ENCODE data around the gene CTIF. TPM values are rescaled to one million over a fixed set of nuclear protein-coding genes. Genes with fewer than 3 reads are reported as not detected.

The CTIF gene
- total and polyA plus RNA-seq, 2 experiments from 2014 or later: 22.1 to 27.9 TPM

DNA sequence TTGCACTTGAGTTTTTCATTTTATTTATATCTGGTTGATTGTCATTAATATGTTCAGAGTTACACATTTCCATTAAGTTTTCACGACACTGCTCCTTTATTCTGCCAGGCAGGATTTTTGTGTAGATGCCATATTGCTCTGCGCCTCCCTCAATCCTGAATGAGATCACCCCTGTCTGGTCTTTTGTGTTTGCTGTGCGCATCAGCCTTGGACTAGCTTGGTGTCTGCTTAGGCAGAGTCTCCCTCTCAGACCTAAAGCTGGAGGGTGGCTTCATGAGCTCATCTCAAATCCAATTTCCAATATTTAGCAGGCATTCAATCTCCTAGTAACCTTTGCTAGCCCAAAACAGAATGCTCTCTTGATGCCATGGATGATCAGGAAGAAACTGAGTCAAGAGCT lies 274.5 kb downstream of the CTIF start:
- H3K9me3 ChIP-seq (ENCODE audit: low read depth): no peaks in the 10 kb centered on the region
- no peaks in the 10 kb centered on the region for H3K27me3 ChIP-seq
- no peak overlapping the region for H3K4me2 ChIP-seq
- 95% methylated on average over 3 of the region's 3 CpGs for WGBS (ENCODE audit: low lambda C conversion rate, missing lambda C conversion rate)
- no peak for DNase-seq (ENCODE audit: low spot score)
- H3K4me3 ChIP-seq: no peak overlapping the region
- no peaks in the 10 kb centered on the region for H3K4me1 ChIP-seq (ENCODE audit: insufficient read depth)
- no peak for TF ChIP-seq EZH2phosphoT487 (IDR thresholded peaks at IDR 0.05; ENCODE audit: low read depth, severe bottlenecking, unreplicated experiment)
- TF ChIP-seq EZH2 (IDR thresholded peaks at IDR 0.05; ENCODE audit: borderline replicate concordance): no peak
- TF ChIP-seq, protein P1, sequence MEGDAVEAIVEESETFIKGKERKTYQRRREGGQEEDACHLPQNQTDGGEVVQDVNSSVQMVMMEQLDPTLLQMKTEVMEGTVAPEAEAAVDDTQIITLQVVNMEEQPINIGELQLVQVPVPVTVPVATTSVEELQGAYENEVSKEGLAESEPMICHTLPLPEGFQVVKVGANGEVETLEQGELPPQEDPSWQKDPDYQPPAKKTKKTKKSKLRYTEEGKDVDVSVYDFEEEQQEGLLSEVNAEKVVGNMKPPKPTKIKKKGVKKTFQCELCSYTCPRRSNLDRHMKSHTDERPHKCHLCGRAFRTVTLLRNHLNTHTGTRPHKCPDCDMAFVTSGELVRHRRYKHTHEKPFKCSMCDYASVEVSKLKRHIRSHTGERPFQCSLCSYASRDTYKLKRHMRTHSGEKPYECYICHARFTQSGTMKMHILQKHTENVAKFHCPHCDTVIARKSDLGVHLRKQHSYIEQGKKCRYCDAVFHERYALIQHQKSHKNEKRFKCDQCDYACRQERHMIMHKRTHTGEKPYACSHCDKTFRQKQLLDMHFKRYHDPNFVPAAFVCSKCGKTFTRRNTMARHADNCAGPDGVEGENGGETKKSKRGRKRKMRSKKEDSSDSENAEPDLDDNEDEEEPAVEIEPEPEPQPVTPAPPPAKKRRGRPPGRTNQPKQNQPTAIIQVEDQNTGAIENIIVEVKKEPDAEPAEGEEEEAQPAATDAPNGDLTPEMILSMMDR (IDR thresholded peaks at IDR 0.05; ENCODE audit: poor library complexity): no peak
- H3K79me2 ChIP-seq: no peaks in the 10 kb centered on the region
- no peak overlapping the region for H2AFZ ChIP-seq
- no peaks in the 10 kb centered on the region for H3K9me2 ChIP-seq (replicated peaks; ENCODE audit: insufficient read depth)
- no peaks in the 10 kb centered on the region for H3K36me3 ChIP-seq (replicated peaks; ENCODE audit: insufficient read depth, low read depth)
- no peaks in the 10 kb centered on the region for H4K20me1 ChIP-seq (ENCODE audit: insufficient read depth, poor library complexity, severe bottlenecking)
- H3K27ac ChIP-seq: no peak overlapping the region

- no peak overlapping the region for H3K4me3 ChIP-seq
- no peak overlapping the region for H3K4me2 ChIP-seq
- no peak for DNase-seq (ENCODE audit: low spot score)
- no peak overlapping the region for H2AFZ ChIP-seq
- no peak overlapping the region for H3K27ac ChIP-seq
- no peaks in the 10 kb centered on the region for H3K9me3 ChIP-seq (ENCODE audit: low read depth)
- 77% methylated on average over 5 of the region's 5 CpGs for WGBS (ENCODE audit: low lambda C conversion rate, missing lambda C conversion rate)
- H3K27me3 ChIP-seq: no peaks in the 10 kb centered on the region
- H3K79me2 ChIP-seq: no peaks in the 10 kb centered on the region
- no peaks in the 10 kb centered on the region for H4K20me1 ChIP-seq (ENCODE audit: insufficient read depth, poor library complexity, severe bottlenecking)
- no peaks in the 10 kb centered on the region for H3K36me3 ChIP-seq (replicated peaks; ENCODE audit: insufficient read depth, low read depth)
- no peaks in the 10 kb centered on the region for H3K9me2 ChIP-seq (replicated peaks; ENCODE audit: insufficient read depth)
- peaks cover 3% of the 10 kb centered on the region for H3K4me1 ChIP-seq (ENCODE audit: insufficient read depth)
- TF ChIP-seq EZH2 (IDR thresholded peaks at IDR 0.05; ENCODE audit: borderline replicate concordance) (no peak), EZH2phosphoT487 (IDR thresholded peaks at IDR 0.05; ENCODE audit: low read depth, severe bottlenecking, unreplicated experiment) (no peak)
- TF ChIP-seq, protein P1 (IDR thresholded peaks at IDR 0.05; ENCODE audit: poor library complexity): no peak
Measured at GRCh38 chr18:48813833-48814489, 275.1 kb downstream of the CTIF start.

- Histone ChIP-seq H3K27me3 (no peaks in the 10 kb centered on the region), H3K9me3 (ENCODE audit: low read depth) (no peaks in the 10 kb centered on the region), H3K36me3 (replicated peaks; ENCODE audit: insufficient read depth, low read depth) (no peaks in the 10 kb centered on the region), H3K4me3 (no peak overlapping the region), H3K4me2 (no peak overlapping the region), H3K79me2 (no peaks in the 10 kb centered on the region), H3K9me2 (replicated peaks; ENCODE audit: insufficient read depth) (no peaks in the 10 kb centered on the region), H2AFZ (no peak overlapping the region), H4K20me1 (ENCODE audit: insufficient read depth, poor library complexity, severe bottlenecking) (no peaks in the 10 kb centered on the region), H3K4me1 (ENCODE audit: insufficient read depth) (peaks cover 6% of the 10 kb centered on the region), H3K27ac (no peak overlapping the region)
- TF ChIP-seq, protein P1 (IDR thresholded peaks at IDR 0.05; ENCODE audit: poor library complexity): no peak
- TF ChIP-seq EZH2phosphoT487 (IDR thresholded peaks at IDR 0.05; ENCODE audit: low read depth, severe bottlenecking, unreplicated experiment) (no peak), EZH2 (IDR thresholded peaks at IDR 0.05; ENCODE audit: borderline replicate concordance) (no peak)
- no peak for DNase-seq (ENCODE audit: low spot score)
- WGBS (ENCODE audit: low lambda C conversion rate, missing lambda C conversion rate): 89% methylated on average over 5 of the region's 5 CpGs
Measured at GRCh38 chr18:48814490-48815178, 275.8 kb downstream of the CTIF start.

Measured in hepatocyte (in vitro differentiated cells).